NK-92 (cell line): ENCODE measurements around the gene SCRN2.

ENCODE experiments used
- DNase-seq: peaks from one replicate; lab custom pipeline; 2025; ENCODE audit not compliant: unreplicated experiment; lab: John Stamatoyannopoulos, UW

The SCRN2 gene

GRCh38 chr17:47872019-47872650 is 31.1 kb upstream of the SCRN2 start:
- no peak for DNase-seq

- no peak for DNase-seq
These were observed 30.0 kb upstream of the SCRN2 start for GRCh38 chr17:47871048-47871447.

GRCh38 chr17:47870056-47870455 is 29.0 kb upstream of the SCRN2 start:
- no peak for DNase-seq

GRCh38 chr17:47869114-47869513 is 28.0 kb upstream of the SCRN2 start:
- DNase-seq = no peak

- no peak for DNase-seq
These were observed 26.9 kb upstream of the SCRN2 start for GRCh38 chr17:47867813-47868533.

GRCh38 chr17:47866941-47867340 is 25.9 kb upstream of the SCRN2 start:
- DNase-seq = no peak

- no peak for DNase-seq
These were observed 23.7 kb upstream of the SCRN2 start for GRCh38 chr17:47864791-47865216.

- DNase-seq = no peak
These were observed 21.8 kb upstream of the SCRN2 start for GRCh38 chr17:47862621-47863440.

- no peak for DNase-seq
These were observed 19.3 kb upstream of the SCRN2 start for GRCh38 chr17:47860386-47860785.

- DNase-seq = no peak
These were observed 16.7 kb upstream of the SCRN2 start for GRCh38 chr17:47857551-47858455.

GRCh38 chr17:47856830-47857229 is 15.8 kb upstream of the SCRN2 start:
- no peak for DNase-seq

GRCh38 chr17:47855737-47856136 is 14.7 kb upstream of the SCRN2 start:
- no peak for DNase-seq

- DNase-seq = no peak
These were observed 12.5 kb upstream of the SCRN2 start for GRCh38 chr17:47853616-47854015.

- DNase-seq = no peak
These were observed 11.3 kb upstream of the SCRN2 start for GRCh38 chr17:47852113-47852949.

GRCh38 chr17:47851764-47852112 is 10.7 kb upstream of the SCRN2 start:
- no peak for DNase-seq

GRCh38 chr17:47850692-47851573 is 9.9 kb upstream of the SCRN2 start, which contains the start of gene SP6:
Gene SP6 (minus strand): TSS chr17:47851163. CDS start chr17:47848429, 2,734 bp downstream.
- no peak for DNase-seq

GRCh38 chr17:47850373-47850691 is 9.3 kb upstream of the SCRN2 start:
- no peak for DNase-seq

GRCh38 chr17:47848198-47848513 is 7.1 kb upstream of the SCRN2 start:
- DNase-seq = no peak
